Activated CD8-positive, alpha-beta memory T cell treated with anti-CD3 and anti-CD28 coated beads, Interleukin-2, amount 50 U/mL, for 24 hours (primary cell): ENCODE data around the gene MXD4.

Experiments used
- DNase-seq: peaks from one replicate; pipeline ENCODE4 v3.0.0-alpha.2; 2020; ENCODE audit errors: extremely low read depth

MXD4 gene

DNA sequence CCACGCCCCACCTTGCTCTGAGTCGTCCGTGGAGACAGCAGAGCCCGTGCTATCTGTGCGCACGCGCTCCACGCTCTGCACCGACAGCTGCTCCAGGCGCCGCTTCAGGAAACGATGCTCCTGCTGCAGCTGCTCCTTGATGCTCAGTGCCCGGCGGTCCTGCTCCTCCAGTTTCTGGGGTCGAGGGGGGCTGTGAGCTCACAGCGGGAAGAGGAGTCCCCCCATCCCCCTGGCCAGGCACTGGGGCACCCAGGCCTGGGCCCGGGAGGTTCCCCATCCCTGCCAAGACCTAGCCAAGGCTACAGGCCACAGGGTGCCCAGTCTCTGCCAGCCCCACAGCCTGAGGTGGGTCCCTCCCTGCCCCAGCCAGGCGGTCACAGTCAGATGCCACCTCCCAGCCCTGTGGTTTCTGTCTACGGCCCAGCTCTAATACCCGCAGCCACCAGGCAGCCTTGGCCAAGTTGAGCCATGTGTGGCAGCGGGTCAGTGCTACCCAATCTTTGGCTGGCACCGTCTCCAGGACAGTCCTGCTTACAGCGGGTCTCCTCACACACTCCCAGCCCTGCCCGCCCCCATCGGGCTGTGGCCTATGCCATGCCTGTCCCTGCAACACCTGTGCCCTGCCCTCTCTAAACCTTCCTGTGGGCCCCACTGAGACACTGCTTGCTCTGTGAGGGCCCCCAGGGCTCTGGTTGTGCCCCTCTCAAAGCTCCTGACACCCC is 10.7 kb downstream of the MXD4 start:
- no peak for DNase-seq

DNA sequence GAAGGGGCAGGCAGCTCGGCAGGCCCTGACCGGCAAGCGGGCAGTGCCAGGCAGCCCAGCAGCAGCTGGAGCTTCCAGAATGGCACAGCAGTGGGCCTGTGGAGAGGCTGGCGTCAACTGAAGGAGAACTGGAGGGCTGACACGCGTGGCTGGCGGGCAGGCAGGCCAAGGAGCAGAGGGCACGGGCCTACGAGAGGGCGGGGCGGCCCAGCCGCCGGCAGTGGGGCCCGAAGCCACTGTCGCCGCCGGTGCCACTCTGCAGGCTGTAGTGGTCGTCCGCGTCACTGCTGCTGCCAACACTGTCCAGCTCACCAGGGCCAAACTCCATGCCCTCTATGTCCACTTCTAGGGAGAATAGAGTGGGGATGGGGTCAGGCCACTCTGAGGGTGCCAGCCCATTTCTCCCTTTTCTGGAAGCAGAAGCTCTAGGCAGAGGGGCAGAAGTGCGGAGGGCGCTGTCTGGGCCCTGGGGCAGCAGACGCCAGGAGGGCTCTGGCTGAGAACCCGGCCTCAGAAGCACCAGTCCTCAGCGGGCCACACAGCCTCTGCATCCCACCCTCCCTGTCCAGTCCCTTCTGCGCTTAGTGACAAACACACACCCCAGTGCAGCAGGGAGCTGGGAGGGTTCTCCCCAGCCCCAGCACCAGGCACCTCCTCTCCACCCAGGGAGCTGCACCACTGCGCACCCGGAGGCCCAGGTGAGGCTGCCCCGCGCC is 11.4 kb downstream of the MXD4 start:
- no peak for DNase-seq

DNA sequence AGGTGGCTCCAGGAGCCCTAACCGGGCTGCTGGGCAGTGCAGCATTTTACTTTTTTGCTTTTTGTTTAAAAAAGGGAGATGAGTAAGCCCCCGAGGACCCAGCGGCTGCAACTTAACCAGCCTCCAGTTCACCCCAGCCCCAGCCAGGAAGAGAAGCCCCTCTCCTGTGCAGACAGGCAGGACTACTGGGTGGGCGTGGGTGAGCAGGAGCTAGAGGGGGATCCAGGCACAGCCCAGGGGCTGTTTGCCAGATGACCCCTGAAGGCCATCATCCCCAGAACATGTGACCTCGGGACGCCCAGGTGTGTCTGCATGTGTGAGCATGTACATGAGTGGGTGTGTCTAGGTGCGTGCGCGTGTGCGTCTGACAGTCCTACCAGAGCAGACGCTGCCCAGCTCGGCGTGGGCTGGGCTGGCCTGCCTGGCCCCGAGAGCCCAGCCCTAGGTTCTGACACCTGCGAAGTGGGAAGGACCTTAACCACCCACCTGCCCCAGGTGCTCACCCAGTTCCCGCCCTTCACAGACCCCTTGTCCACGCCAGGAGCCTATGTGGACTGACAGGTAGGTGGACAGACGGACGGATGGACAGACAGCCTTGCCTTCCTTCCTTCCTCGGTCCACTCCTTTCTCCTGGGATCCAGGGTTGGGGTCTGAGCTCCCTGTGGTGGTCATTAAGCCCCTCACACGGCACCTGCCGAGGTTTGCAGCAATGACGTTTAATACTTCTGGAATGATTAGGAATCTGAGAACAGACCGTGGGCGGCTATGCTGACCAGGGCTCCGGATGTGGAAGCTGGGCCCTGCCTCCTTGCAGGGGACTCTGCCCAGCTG is 12.2 kb downstream of the MXD4 start:
- no peak for DNase-seq

- no peak for DNase-seq
Measured at GRCh38 chr4:2248821-2249261, 13.1 kb downstream of the MXD4 start.

- no peak for DNase-seq
Measured at GRCh38 chr4:2248044-2248780, 13.7 kb downstream of the MXD4 start.

- no peak for DNase-seq
Measured at GRCh38 chr4:2247128-2248043, 14.5 kb downstream of the MXD4 start.

GRCh38 chr4:2246384-2247127 is 15.4 kb downstream of the MXD4 start:
- no peak for DNase-seq

DNA sequence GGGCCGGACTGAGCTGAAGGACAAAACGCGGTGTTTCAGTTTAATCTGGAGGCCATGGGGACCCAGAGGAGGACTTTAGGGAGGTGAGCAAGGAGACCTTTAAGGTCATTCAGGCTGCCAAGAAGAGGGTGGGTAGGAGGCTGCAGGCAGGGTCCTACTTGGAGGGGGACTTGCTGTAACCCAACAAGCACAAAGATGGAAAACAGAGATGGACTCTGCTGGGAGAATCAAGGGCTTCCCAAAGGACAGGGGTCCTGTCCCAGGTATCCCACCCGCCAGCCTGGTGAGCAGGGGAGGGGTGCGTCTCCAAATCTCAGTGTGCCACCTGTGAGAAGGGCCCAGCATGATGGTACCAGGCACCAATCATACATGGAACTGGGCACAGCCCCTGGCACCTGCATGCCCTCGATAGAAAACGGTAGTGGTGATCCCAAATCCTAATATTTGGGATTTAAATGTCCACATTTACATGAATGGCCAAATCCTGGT is 16.1 kb downstream of the MXD4 start:
- DNase-seq, result no peak

DNA sequence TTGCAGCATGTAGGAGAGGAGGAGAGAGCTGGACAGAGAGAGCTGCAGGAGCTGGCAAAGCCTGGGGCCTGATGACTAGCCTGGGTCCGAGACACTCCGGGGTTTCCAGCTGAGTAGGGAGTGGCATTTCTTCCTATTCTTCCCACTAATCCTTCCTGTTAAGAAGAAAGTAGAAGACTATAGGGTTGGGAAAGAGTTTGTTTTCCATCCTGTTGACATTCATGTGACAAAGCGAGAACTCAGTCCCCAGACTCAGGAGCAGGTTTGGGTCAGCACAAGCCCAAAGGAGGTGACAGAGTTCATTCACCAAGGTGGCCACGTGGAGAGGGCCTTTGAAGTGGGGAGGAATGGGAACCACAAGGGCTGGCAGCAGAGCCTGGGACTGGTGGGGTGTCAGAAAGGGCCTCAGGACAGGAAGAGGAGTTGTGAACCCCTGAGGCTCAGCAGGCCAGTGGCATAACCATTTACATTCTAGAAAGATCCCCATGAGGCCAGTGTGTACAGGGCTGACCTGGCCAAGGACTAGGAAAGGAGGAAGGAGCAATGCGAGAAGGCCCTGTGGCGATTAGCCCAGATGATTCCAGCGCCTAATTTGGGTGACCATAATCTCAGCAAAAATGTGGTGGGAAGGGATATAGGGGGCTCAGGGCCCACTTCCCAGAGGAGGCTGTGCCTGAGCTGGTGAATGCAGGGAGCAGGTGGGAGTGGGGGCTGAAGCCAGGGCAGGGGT is 16.7 kb downstream of the MXD4 start:
- no peak for DNase-seq

DNA sequence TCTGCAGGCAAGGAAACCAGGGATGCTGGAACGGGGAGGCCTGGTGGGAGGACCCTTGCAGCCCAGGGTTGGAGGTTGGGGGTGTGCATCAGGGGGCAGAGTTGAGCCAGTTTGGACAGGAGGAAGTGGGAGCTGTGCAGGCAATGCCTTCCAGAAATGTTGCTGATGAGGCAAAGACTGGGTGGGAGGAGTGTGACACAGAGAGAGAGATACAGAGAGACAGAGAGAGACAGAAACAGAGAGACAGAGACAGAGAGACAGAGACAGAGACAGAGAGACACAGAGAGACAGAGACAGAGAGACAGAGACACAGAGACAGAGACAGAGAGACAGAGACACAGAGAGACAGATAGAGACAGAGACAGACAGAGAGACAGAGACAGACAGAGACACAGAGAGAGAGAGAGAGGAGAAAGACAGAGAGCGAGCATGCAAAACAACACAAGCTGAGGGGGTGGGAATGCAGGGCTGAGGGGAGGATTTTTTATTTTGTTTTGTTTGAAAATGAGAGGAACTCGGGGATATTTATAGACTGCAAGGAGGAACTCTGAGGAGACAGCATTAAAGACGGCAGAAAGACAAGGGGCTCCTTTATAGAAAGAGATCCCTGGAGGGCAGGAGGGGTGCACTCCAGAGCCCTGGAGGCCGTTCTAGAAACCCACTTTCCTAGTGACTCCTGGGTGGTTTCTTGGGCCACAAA is 18.1 kb downstream of the MXD4 start:
- no peak for DNase-seq

GRCh38 chr4:2241410-2242353 is 20.2 kb downstream of the MXD4 start, which contains the start of the genes HAUS3 and POLN:
HAUS3 (minus strand) TSS chr4:2242121; CDS start chr4:2240946, 1,175 bp downstream.
POLN (minus strand) TSS chr4:2242121; CDS start chr4:2229231, 12,890 bp downstream.
- DNase-seq, result peak; percentile 98

GRCh38 chr4:2241003-2241402 is 20.9 kb downstream of the MXD4 start:
- no peak for DNase-seq

GRCh38 chr4:2236944-2237666 is 24.8 kb downstream of the MXD4 start:
- no peak for DNase-seq

DNA sequence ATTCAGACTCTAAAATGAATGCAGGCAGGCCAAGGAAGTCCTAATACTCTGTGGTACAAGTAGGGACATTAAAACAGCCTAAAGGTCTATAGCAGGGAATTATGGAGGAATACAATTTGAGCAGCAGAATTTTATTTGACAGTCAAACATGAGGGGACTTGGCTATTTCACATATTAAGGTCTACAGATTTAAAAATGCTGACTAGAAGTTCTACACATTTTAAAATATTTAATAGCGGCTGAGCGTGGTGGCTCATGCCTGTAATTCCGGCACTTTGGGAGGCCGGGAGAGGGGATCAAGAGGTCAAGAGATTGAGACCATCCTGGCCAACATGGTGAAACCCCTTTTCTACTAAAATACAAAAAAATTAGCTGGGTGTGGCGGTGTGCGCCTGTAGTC is 30.8 kb downstream of the MXD4 start:
- no peak for DNase-seq

GRCh38 chr4:2226261-2226660 is 35.6 kb downstream of the MXD4 start:
- no peak for DNase-seq

GRCh38 chr4:2222838-2223237 is 39.1 kb downstream of the MXD4 start:
- DNase-seq, result no peak
